ENCODE measurements around the gene KIAA1328.

Gene KIAA1328

DNA sequence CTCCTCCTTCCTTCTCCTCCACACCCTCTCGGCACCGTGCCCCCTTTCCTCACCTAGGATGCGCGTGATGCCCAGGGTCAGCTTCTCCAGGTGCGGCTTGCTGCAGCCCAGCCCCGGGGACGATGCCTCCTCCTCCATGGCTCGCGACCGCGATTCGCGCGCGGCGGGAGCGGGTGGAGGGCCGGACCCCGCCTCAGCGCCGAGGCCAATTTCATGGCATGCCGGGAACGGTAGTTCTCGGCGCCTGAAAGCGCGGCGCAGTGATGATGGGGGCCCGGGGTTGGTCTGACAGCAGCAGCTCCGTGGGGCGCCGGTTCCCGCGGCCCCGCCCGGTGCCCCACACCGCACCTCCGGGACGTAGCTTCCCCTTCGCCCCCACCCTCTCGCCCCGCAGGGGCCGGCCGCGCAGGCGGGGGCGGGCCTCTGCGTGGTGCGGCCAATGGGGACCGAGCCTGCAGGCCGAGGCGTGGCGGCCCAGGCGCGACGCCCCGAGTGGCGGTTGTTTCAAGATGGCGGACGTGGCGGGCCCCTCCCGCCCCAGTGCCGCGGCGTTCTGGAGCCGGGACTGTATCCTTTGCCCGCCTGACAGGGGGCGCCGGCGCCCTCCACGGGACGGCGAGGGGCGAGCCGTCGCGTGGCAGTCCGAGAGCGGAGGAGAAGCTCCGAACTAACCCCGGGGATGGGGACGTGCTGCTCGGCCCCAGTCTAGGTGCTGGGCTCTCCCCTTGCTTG, at the start of gene KIAA1328, which contains the start of gene TPGS2:
KIAA1328 (plus strand) TSS at position 498 of the 732 bp plus-strand sequence; CDS start at position 510, 12 bp downstream.
TPGS2 (minus strand) TSS at position 373 of the 732 bp plus-strand sequence; CDS start at position 138, 235 bp downstream.
- peak; percentile 89 for DNase-seq (ENCODE audit: low read depth)
- TF ChIP-seq, protein P1, sequence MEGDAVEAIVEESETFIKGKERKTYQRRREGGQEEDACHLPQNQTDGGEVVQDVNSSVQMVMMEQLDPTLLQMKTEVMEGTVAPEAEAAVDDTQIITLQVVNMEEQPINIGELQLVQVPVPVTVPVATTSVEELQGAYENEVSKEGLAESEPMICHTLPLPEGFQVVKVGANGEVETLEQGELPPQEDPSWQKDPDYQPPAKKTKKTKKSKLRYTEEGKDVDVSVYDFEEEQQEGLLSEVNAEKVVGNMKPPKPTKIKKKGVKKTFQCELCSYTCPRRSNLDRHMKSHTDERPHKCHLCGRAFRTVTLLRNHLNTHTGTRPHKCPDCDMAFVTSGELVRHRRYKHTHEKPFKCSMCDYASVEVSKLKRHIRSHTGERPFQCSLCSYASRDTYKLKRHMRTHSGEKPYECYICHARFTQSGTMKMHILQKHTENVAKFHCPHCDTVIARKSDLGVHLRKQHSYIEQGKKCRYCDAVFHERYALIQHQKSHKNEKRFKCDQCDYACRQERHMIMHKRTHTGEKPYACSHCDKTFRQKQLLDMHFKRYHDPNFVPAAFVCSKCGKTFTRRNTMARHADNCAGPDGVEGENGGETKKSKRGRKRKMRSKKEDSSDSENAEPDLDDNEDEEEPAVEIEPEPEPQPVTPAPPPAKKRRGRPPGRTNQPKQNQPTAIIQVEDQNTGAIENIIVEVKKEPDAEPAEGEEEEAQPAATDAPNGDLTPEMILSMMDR (IDR thresholded peaks at IDR 0.05; ENCODE audit: insufficient read depth, low read depth, low read length, missing control alignments), result peak; percentile 19
- H3K4me3 ChIP-seq (ENCODE audit: low read length), result peak within 1 kb of the TSS; percentile 91

DNA sequence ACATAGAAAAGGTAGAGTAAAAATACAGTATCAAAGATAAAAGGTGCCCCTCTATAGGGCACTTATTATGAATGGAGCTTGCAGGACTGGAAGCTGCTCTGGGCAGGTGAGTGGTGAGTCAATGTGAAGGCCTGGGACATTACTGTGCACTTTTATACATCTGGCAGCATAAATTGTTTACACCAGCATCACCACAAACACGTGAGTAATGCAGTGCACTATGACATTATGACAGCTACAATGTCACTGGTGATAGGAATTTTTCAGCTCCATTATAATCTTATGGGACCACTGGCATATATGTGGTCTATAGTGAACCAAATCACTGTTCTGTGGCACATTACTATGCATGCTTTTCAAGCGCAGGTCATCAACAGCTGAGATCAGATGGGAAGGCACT, 48.2 kb upstream of the KIAA1328 start:
- TF ChIP-seq, protein P1 (IDR thresholded peaks at IDR 0.05; ENCODE audit: insufficient read depth, low read depth, low read length, missing control alignments), result no peak
- no peak overlapping the region for H3K4me3 ChIP-seq (ENCODE audit: low read length)
- DNase-seq (ENCODE audit: low read depth), result peak; percentile 39

DNA sequence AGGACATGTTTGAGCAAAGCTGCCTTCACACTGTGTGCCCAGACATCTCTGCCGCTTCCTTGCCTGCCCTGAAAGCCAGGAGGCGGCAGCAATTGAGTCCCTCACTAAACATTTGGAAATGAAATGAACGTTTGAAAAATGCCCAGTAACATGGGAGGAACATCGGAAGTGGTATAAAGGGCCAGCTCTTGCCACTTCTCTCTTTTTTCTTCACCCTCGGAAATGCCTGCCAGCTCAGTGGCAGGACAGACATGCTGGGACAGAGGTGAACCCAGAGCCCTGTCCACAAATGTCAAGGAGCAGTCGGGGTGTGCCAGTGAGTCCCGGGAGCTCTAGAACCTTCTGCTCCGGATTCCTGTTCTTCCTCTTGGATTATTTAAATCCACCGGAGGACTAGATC, 46.2 kb upstream of the KIAA1328 start:
- no peak for DNase-seq (ENCODE audit: low read depth)
- TF ChIP-seq, protein P1 (IDR thresholded peaks at IDR 0.05; ENCODE audit: insufficient read depth, low read depth, low read length, missing control alignments), result no peak
- no peak overlapping the region for H3K4me3 ChIP-seq (ENCODE audit: low read length)

DNA sequence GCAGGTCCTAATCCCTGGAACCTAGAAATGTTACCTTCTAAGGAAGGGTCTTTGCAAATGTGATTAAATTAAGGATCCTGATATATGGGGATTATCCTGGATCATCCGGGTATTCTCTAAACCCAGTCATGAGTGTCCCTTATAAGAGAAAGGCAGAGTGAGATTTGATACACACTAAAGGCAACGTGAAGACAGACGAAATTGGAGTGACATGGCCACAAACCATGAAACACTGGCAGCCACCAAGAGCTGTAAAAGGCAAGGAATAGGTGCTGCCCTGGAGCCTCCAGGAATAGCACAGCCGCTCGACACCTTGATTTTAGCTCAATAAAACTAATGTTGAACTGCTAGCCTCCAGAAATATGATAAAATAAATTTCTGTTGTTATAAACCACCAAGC, 45.1 kb upstream of the KIAA1328 start:
- TF ChIP-seq, protein P1 (IDR thresholded peaks at IDR 0.05; ENCODE audit: insufficient read depth, low read depth, low read length, missing control alignments), result no peak
- H3K4me3 ChIP-seq (ENCODE audit: low read length), result no peak overlapping the region
- DNase-seq (ENCODE audit: low read depth), result no peak

DNA sequence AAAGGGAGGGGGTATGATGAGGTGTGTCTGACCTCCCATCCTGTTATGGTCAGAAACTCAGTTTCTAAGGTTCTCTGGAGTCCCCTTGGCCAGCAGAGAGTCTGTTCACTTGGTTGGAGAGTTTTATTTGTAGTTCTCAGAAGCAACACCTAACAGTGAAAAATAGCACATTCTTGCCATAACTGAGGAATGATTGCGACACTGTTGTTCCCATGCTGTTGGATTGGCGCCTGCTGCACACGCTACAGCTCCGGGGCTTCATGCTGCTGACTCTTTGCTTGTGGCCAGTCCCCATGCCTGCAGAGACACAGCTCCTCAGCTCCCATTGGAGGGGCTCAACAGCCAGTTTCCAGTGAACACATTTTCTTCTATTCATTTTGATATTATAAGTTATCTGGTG, 42.2 kb upstream of the KIAA1328 start:
- DNase-seq (ENCODE audit: low read depth), result peak; percentile 64
- TF ChIP-seq, protein P1 (IDR thresholded peaks at IDR 0.05; ENCODE audit: insufficient read depth, low read depth, low read length, missing control alignments), result no peak

DNA sequence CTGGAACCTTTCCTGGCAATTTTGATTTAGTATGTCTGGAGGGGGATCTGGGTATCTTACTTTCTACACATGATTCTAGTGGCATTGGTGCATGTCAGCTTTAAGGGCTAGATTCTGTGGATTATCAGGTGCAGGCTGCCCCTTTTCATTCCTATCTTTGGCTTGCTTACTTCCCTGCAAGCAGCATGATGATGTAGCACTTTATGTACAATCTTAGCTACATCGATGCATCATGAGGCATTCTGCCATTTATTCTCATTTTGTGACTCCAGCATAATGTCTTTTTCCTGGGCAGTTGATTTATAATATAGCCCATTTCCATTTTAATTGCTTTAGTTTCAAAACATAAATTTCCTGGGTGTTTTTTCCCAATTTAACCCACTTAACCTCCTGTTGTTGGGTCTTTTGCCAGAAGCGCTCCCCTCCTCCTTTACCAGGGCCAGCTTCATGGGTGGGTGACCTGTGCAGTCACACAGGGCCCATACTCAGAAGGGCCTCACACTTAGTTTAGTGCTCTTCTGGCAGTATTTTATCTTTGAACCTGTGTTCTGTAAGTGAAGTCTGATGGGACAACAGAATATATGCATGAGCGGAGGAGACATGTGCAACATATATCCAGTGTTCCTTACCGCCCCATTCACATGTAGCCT, 36.2 kb upstream of the KIAA1328 start:
- TF ChIP-seq, protein P1 (IDR thresholded peaks at IDR 0.05; ENCODE audit: insufficient read depth, low read depth, low read length, missing control alignments), result no peak
- no peak for DNase-seq (ENCODE audit: low read depth)
- no peak overlapping the region for H3K4me3 ChIP-seq (ENCODE audit: low read length)

More for the DNA sequence above, 42.2 kb upstream of the KIAA1328 start:
- no peak overlapping the region for H3K4me3 ChIP-seq (ENCODE audit: low read length)
